PFSK-1 (cell line): ENCODE results near the gene PIEZO2.

Experiments used
- POLR2AphosphoS5 ChIP-seq: IDR thresholded peaks from 2 replicates; pipeline ENCODE4 v1.6.1; 2012; ENCODE audit warnings: low read depth, mild to moderate bottlenecking, control low read depth, low read length, moderate library complexity
- REST ChIP-seq, 2 experiments: IDR thresholded peaks; 2 replicates each; pipeline versions ENCODE4 v1.6.1 to v1.8.0; 2011 to 2012; ENCODE audit warnings: low read depth in 2 of 2, low read length in 2 of 2, control low read depth in 1 of 2, inconsistent platforms in 1 of 2, mild to moderate bottlenecking in 1 of 2, moderate library complexity in 1 of 2; ENCODE audit not compliant: insufficient read depth in 1 of 2
- SIN3A ChIP-seq: IDR thresholded peaks from 2 replicates; pipeline ENCODE4 v1.6.1; 2012; ENCODE audit warnings: mild to moderate bottlenecking, low read length, moderate library complexity, borderline replicate concordance; ENCODE audit not compliant: insufficient read depth

- TF ChIP-seq SIN3A: no peak
- TF ChIP-seq REST (IDR thresholded peaks at IDR 0.05; ENCODE audit: insufficient read depth in 1 of 2, low read depth in 2 of 2, low read length in 2 of 2): no peak
- no peak for TF ChIP-seq POLR2AphosphoS5
Measured at GRCh38 chr18:10661317-10661716, 488.1 kb downstream of the PIEZO2 start.
